Germinal center (tissue), 1 donor: ENCODE results near the gene TMOD1.
A peak's percentile ranks its signal among the peaks of the same experiment; 100 is the strongest.
"Not testable (repeated sequence)": the region's sequence is repeated elsewhere in the genome, so short reads cannot be mapped to it uniquely, and the experiment has no call there.

Experiments
- DNase-seq: peaks from one replicate; pipeline ENCODE4 v3.0.0; 2012; ENCODE audit warnings: mixed read lengths, low spot score

The TMOD1 gene

GRCh38 chr9:97498846-97499245 is 2.6 kb upstream of the TMOD1 start:
- not testable (repeated sequence) for DNase-seq

GRCh38 chr9:97500263-97500662 is 1.2 kb upstream of the TMOD1 start:
- DNase-seq = no peak

- no peak for DNase-seq
Observed at GRCh38 chr9:97500765-97501176, 695 bp upstream of the TMOD1 start.

- DNase-seq = no peak
Observed at GRCh38 chr9:97501972-97502221, 431 bp downstream of the TMOD1 start.

- DNase-seq = peak; percentile 26
Observed at GRCh38 chr9:97502222-97502983, 937 bp downstream of the TMOD1 start.

- no peak for DNase-seq
Observed at GRCh38 chr9:97502984-97503861, 1.8 kb downstream of the TMOD1 start.

- DNase-seq = no peak
Observed at GRCh38 chr9:97503862-97504210, 2.4 kb downstream of the TMOD1 start.

GRCh38 chr9:97504381-97505216 is 3.1 kb downstream of the TMOD1 start:
- no peak for DNase-seq

GRCh38 chr9:97505845-97506244 is 4.4 kb downstream of the TMOD1 start:
- no peak for DNase-seq

- no peak for DNase-seq
Observed at GRCh38 chr9:97506306-97506705, 4.8 kb downstream of the TMOD1 start.

- DNase-seq = no peak
Observed at GRCh38 chr9:97506787-97507186, 5.3 kb downstream of the TMOD1 start.

GRCh38 chr9:97507428-97507984 is 6.0 kb downstream of the TMOD1 start:
- no peak for DNase-seq

GRCh38 chr9:97508852-97509251 is 7.4 kb downstream of the TMOD1 start:
- no peak for DNase-seq

GRCh38 chr9:97510797-97511654 is 9.6 kb downstream of the TMOD1 start:
- DNase-seq = no peak

- no peak for DNase-seq
Observed at GRCh38 chr9:97511655-97512427, 10.4 kb downstream of the TMOD1 start.

GRCh38 chr9:97512966-97513560 is 11.6 kb downstream of the TMOD1 start:
- DNase-seq = no peak

GRCh38 chr9:97514531-97514930 is 13.1 kb downstream of the TMOD1 start:
- DNase-seq = no peak

GRCh38 chr9:97515662-97516061 is 14.2 kb downstream of the TMOD1 start:
- no peak for DNase-seq

- DNase-seq = no peak
Observed at GRCh38 chr9:97516111-97516510, 14.6 kb downstream of the TMOD1 start.
